GM23248 (cell line): ENCODE data around the gene GBP3.

Experiments
- EZH2 ChIP-seq: fragments of 200-600 bp; sonication (generic); IDR thresholded peaks from 2 replicates; pipeline ENCODE4 v1.6.1; 2018; ENCODE audit warnings: antibody characterized with exemption, mild to moderate bottlenecking; ENCODE audit not compliant: insufficient read depth, poor library complexity, severe bottlenecking
- EZH2phosphoT487 ChIP-seq: fragments of 200-600 bp; sonication (generic); IDR thresholded peaks from 2 replicates; pipeline ENCODE4 v1.6.1; 2018; ENCODE audit warnings: antibody characterized with exemption, moderate library complexity, mild to moderate bottlenecking, low read depth; ENCODE audit not compliant: insufficient read depth

DNA sequence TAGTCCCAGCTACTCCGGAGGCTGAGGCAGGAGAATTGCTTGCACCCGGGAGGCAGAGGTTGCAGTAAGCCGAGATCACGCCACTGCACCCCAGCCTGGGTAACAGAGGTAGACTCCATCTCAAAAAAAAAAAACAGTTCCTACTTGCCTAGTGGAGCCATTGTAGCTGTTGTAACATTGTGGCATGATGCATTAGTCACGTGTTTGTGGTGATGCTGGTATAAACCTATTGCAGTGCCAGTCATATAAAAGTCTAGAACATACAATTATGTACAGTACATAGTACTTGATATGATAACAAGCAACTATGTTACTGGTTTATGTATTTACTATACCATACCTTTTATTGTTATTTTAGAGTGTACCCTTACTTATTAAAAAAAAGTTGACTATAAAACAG is 46.4 kb downstream of the GBP3 start:
- TF ChIP-seq EZH2, result no peak
- TF ChIP-seq EZH2phosphoT487, result no peak
